ENCODE results near the gene PDE3A. TPM values are rescaled to one million over a fixed set of nuclear protein-coding genes. Genes with fewer than 3 reads are reported as not detected.

Gene PDE3A
- total and polyA plus RNA-seq, 10 of the 15 experiments (the other 5 are each of a cell fraction or from before 2014, with no cell fraction given), result 0.01 to 2.6 (median 1.5) TPM

- ATAC-seq, result no peak
- no peak for FAIRE-seq
- no peak for DNase-seq (ENCODE audit: low read depth, low spot score)
- intact Hi-C loops (cut with micrococcal nuclease; ENCODE audit: unreplicated experiment), result no loop called here
- ChIA-PET CTCF (no interaction called here), SMC1A (ENCODE audit: uncharacterized antibody, unreplicated experiment) (no interaction called here), RAD21 (ENCODE audit: unreplicated experiment) (no interaction called here), POLR2A (no interaction called here)
- in situ Hi-C loops (cut with MboI), result no loop called here
- no peaks in the 10 kb centered on the region for H3K27me3 ChIP-seq (replicated peaks in 1 of 2; ENCODE audit: control insufficient read depth in 2 of 2, insufficient read depth in 2 of 2, low read length in 1 of 2)
- H3K4me2 ChIP-seq (ENCODE audit: control insufficient read depth, insufficient read depth), result no peak overlapping the region
- no peaks in the 10 kb centered on the region for H4K20me1 ChIP-seq (ENCODE audit: control insufficient read depth, insufficient read depth)
- 0% methylated on average over 3 of the region's 3 CpGs for WGBS (ENCODE audit: insufficient coverage, insufficient replicate concordance, low lambda C conversion rate, missing lambda C conversion rate)
- H3K9ac ChIP-seq (ENCODE audit: control insufficient read depth, insufficient read depth, low read length), result no peak overlapping the region
- H3K4me1 ChIP-seq (ENCODE audit: control insufficient read depth, insufficient read depth, low read length), result no peaks in the 10 kb centered on the region
- H2AFZ ChIP-seq (ENCODE audit: control insufficient read depth, low read depth, low read length), result no peak overlapping the region
- BruUV-seq (replicated peaks), result no TSS peak
- H3K79me2 ChIP-seq (ENCODE audit: control insufficient read depth, insufficient read depth, low read length), result no peaks in the 10 kb centered on the region
- no peaks in the 10 kb centered on the region for H3K9me3 ChIP-seq (replicated peaks; ENCODE audit: control insufficient read depth, insufficient read depth, low read length)
- H3K36me3 ChIP-seq (ENCODE audit: control insufficient read depth in 2 of 2, insufficient read depth in 2 of 2, low read length in 1 of 2), result no peaks in the 10 kb centered on the region
- H3K27ac ChIP-seq (ENCODE audit: control insufficient read depth, insufficient read depth), result no peak overlapping the region
- no peak overlapping the region for H3K4me3 ChIP-seq
- no peak for TF ChIP-seq ZBTB11 (CRISPR knock-in tag; IDR thresholded peaks at IDR 0.05)
- TF ChIP-seq FOXM1 (IDR thresholded peaks at IDR 0.05; ENCODE audit: low read depth, low read length), result no peak
- no peak for TF ChIP-seq NR2C2 (IDR thresholded peaks at IDR 0.05; ENCODE audit: borderline replicate concordance, control insufficient read depth, insufficient read length, low read depth)
- TF ChIP-seq MEF2A (IDR thresholded peaks at IDR 0.05; ENCODE audit: insufficient read depth, low read depth, low read length), result no peak
- no peak for TF ChIP-seq E4F1 (IDR thresholded peaks at IDR 0.05; ENCODE audit: borderline replicate concordance, partially characterized antibody)
- TF ChIP-seq REST (IDR thresholded peaks at IDR 0.05; ENCODE audit: low read depth, low read length), result no peak
- no peak for TF ChIP-seq MTA3 (IDR thresholded peaks at IDR 0.05; ENCODE audit: borderline replicate concordance, low read length)
- no peak for TF ChIP-seq SMARCA5 (IDR thresholded peaks at IDR 0.05)
- TF ChIP-seq IRF5 (IDR thresholded peaks at IDR 0.05; ENCODE audit: borderline replicate concordance), result no peak
- no peak for TF ChIP-seq WRNIP1 (IDR thresholded peaks at IDR 0.05; ENCODE audit: borderline replicate concordance, low read depth, low read length)
- no peak for TF ChIP-seq ELK1 (IDR thresholded peaks at IDR 0.05; ENCODE audit: low read depth, low read length)
Observed at GRCh38 chr12:20434996-20435395, 66.7 kb downstream of the PDE3A start.
